GM19438 (cell line): ENCODE data around the gene ARHGAP18.

ENCODE experiments used
- ATAC-seq: cut with Tn5 transposase; IDR thresholded peaks from one replicate; pipeline ENCODE4 v1.9.1; 2021; ENCODE audit warnings: low read depth; ENCODE audit not compliant: unreplicated experiment

Gene ARHGAP18

GRCh38 chr6:129546702-129547101 lies 163.3 kb downstream of the ARHGAP18 start:
- no peak for ATAC-seq

- no peak for ATAC-seq
These were observed 164.9 kb downstream of the ARHGAP18 start for GRCh38 chr6:129544892-129545612.

GRCh38 chr6:129543981-129544380 lies 166.0 kb downstream of the ARHGAP18 start:
- no peak for ATAC-seq

GRCh38 chr6:129542705-129543104 lies 167.3 kb downstream of the ARHGAP18 start:
- ATAC-seq: no peak

GRCh38 chr6:129539032-129539431 lies 170.9 kb downstream of the ARHGAP18 start:
- ATAC-seq: no peak

- no peak for ATAC-seq
These were observed 173.7 kb downstream of the ARHGAP18 start for GRCh38 chr6:129536271-129536670.

- no peak for ATAC-seq
These were observed 175.1 kb downstream of the ARHGAP18 start for GRCh38 chr6:129534926-129535325.
